ENCODE results near the gene CARD10.
"Not testable (repeated sequence)": the region's sequence is repeated elsewhere in the genome, so short reads cannot be mapped to it uniquely, and the experiment has no call there.

CARD10 gene

DNA sequence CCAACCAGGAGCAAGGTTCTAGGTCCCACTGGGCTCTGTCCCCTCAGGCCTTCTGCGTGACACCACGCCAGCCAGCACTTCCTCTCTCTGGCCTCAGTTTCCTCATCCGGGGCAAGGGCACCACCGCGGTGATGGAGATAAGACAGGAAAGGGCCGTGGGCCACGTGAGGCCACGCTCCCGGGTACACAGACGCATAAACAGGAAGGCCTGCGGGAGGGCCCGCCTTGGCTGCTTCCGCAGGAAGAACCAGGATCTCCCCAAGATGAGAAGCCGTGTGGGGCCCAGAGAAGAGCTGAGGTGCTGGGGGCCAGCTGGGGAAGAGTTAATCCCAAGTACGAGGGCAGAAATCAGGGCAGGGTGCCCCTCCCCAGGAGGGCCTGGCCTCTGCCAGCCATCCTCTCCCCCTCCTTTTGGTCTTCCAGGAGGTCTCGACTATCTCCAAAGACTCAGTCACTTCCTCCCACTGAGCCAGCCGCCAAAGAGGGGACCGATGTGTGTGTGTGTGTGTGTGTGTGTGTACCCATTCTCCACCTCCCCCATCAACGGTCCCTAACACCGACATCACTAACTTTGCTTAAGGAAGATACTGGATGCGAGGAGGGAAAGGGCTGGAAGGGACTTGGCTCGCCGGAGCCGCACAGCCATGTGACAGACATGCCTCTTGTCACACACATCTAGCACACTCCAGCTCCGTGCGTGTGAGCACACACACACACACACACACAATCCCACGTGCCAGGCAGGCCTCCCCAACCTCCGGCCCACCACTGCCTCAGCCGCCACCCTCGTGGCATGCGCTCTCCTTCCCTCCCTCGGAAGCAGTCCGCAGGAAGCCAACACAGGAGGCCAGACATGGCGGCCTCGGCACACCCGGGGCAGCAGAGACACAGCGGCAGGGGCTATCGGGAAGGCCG is 34.5 kb downstream of the CARD10 start:
- peak; percentile 81 for DNase-seq

GRCh38 chr22:37483050-37483449 is 36.2 kb downstream of the CARD10 start:
- DNase-seq = no peak

GRCh38 chr22:37482244-37482643 is 37.0 kb downstream of the CARD10 start:
- peak; percentile 10 for DNase-seq

- no peak for DNase-seq
Measured at GRCh38 chr22:37481347-37481907, 37.8 kb downstream of the CARD10 start.

DNA sequence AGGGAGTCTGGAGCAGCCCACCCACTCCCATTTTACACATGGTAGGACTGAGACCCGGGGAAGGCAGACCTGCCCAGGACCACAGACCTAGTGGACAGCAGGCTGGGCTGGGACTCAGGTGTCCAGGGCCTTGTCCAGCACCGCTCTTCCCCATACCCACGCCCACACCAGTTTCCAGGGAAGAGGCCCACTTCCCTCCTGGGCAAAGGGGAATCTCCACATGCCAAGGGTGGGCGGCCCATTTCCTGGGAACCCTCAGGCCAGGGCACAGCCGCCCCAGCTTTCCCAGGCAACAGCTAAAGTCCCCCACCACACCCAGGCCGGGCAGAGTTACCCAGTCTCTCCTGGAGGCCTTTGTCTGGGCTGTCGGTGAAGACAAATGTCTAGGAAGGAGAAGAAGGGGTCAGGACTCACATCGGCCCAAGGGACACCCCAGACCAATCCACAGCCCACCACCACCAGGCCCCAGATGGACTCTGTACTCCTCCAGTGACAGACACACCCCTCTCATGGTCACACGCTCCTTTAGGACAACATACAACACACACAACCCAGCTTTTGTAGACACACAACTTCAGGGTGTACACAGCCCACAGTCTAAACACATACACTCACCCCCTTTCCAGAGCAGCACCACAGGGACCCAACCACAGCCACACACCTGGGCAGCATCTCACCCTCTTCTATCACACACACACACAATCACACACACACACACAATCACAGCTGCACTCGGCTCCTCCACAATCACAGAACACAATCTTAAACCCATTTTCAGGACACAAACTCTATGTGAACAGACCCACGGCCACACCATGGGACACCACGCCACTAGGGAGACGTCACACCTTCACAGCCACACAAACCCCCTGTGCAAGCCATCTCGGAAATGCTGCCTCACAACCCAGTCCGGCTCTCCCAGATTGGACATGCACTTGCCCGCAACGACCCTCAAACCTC is 38.5 kb downstream of the CARD10 start:
- DNase-seq = no peak

DNA sequence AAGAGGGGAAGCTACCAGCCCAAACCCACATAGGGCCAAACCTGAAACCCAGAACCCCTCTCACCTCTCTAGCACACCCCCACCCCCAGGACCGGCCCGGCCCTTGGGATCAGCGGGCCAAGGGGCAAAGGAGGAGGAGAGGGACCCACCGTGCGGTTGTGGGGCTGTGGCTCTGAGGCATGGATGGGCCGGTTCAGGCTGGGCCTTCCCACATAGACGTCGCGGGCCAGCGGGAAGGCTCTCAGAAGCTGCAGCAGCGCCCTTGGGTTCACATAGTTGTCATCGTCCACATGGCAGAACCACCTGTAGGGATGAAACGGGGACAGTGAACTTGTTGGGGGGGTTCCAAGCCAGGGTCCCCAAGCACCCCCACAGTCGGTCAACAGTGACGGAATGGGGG is 40.0 kb downstream of the CARD10 start:
- DNase-seq = no peak

DNA sequence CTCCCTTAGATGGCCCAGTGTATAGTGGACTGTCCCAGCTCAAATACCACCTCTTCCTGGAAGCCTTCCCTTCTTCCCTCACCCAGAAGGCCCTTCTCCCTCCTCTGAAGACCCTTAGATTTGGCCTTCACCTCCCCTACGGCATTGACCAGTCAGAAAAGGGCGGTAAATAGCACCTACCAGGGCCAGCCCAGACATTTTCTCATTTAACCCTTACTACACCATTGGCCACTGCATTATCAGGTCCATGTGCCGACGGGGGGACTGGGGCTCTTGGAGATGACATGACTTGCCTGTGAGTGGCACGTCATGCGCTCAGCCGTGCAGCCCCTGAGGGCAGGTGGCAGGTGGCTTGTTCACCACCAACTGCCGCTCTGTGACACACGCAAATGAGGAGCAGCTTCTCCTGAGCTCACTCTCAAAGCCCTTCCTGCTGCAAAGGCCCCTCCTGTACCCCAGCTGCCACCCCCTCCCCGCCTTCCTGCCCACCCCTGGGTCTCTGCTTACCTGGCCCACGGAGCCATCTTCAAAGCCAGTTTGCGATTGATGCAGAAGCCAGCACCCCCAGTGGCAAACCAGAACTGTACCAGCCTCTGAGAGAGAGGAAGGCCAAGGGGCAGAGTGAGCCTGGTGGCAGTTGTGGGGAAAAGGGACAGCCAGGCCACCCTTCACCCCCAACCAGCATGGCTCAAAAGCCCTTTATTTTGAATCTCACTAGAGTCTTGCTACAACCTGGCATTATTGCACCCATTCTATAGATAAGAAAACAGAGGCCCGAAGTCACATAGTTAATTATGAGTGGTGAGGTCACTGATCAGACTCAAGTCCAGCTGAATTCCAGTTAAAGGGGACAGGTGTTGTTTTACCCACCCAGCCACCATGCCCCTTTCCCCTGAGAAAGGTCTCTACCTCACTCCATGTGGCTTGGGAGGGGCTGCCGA is 42.6 kb downstream of the CARD10 start:
- no peak for DNase-seq

- DNase-seq = no peak
Measured at GRCh38 chr22:37474447-37475090, 44.6 kb downstream of the CARD10 start.

DNA sequence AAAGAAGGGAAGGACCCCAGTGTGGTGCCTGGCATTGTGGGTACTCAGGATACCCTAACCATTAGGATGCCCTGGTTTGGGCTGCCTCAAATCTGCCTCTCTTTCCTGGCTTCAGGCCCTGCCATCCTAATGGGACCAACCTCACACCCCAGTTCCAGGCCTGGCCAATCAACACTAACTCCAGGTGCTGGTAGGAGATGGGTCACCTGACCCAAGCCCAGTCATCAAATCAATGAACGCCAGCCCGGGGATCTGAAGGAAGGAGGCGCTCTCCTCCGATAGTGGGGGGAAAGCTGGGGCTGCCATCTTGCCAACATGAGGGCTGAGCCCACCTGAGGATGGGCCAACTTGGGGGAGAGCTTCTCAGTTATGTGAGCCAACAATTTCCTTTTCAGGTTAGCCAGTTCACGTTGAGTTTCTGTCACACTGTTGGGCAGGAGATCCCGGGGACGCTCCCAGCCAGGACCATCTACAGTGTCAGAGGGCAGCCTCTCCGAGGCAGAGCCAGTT is 45.7 kb downstream of the CARD10 start:
- DNase-seq = no peak

GRCh38 chr22:37472418-37473006 is 46.7 kb downstream of the CARD10 start:
- peak; percentile 58 for DNase-seq

GRCh38 chr22:37471727-37472417 is 47.3 kb downstream of the CARD10 start:
- no peak for DNase-seq

- DNase-seq = no peak
Measured at GRCh38 chr22:37470087-37470445, 49.1 kb downstream of the CARD10 start.

DNA sequence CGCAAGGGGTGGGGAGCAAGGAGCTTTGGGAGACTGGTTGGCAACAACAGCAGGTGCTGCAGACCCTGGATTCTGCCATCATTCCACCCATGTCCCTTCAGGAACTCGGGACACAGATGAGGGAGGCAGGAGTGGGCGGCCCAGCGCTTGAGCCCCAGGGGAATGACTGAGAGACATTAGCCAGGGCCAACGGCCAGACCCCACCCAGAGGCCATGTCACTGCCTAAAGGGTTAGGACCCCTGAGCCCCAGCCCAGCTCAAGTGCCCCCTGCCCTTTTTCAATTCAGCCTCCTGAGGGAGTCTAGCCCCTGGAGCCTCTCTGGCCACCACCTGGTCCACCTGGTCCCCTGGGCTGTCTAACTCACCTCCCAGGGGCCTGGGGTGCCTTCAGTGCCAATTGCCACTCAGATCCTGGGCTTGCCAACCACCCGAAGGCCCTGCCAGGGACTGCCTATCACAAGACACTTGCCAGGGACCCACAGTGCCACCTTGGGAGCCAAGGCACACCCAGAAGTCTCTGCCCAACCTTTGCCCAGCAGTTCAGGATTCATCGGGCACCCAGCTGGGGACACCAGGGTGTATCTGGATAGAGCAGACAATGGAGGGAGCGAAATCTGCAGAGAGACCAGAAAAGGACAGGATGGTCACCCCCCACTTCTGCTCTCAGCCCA is 49.7 kb downstream of the CARD10 start:
- no peak for DNase-seq

GRCh38 chr22:37468201-37468695 is 51.0 kb downstream of the CARD10 start:
- DNase-seq = not testable (repeated sequence)

- DNase-seq = no peak
Measured at GRCh38 chr22:37467391-37467955, 51.7 kb downstream of the CARD10 start.

- DNase-seq = no peak
Measured at GRCh38 chr22:37464181-37464580, 55.0 kb downstream of the CARD10 start.

GRCh38 chr22:37462983-37463382 is 56.2 kb downstream of the CARD10 start:
- no peak for DNase-seq

DNA sequence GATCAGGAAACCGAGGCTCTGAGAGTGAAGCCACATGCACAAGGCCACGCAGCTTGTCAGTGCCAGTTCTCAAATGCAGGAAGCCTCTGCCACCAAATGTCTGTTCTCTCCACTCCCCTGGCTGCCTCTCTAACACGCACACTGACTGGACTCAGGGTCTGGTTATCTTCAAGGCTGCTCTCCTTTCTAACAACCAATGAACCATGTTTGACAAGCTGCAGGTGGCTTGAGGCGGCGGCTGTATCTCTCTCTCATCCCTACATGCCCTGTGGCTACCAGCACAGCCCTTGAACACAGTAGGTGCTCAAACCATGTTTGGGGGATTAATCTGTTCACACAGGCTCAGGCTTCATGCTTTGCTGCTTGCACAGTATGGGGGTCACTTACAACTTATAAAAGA is 56.8 kb downstream of the CARD10 start:
- DNase-seq = no peak

GRCh38 chr22:37461961-37462360 is 57.3 kb downstream of the CARD10 start:
- no peak for DNase-seq

All from CD4-positive, alpha-beta T cell treated with Interleukin-10 for 1 hour (primary cell).